OCI-LY1 (cell line): ENCODE results near the gene TYRP1.

Experiments used
- EZH2 ChIP-seq: fragments of 200-600 bp; sonication (generic), shearing (Covaris generic); IDR thresholded peaks from 2 replicates; pipeline ENCODE4 v1.8.0; 2017; ENCODE audit warnings: borderline replicate concordance, mixed run types, mild to moderate bottlenecking, antibody characterized with exemption, low read length, moderate library complexity, mixed read lengths
- TF ChIP-seq, protein P1 (sequence below): fragments of 200-600 bp; sonication (generic), shearing (Covaris generic); IDR thresholded peaks from 2 replicates; pipeline ENCODE4 v1.5.1; 2017; ENCODE audit warnings: mild to moderate bottlenecking, antibody characterized with exemption, low read length, moderate library complexity, mixed read lengths

DNA sequence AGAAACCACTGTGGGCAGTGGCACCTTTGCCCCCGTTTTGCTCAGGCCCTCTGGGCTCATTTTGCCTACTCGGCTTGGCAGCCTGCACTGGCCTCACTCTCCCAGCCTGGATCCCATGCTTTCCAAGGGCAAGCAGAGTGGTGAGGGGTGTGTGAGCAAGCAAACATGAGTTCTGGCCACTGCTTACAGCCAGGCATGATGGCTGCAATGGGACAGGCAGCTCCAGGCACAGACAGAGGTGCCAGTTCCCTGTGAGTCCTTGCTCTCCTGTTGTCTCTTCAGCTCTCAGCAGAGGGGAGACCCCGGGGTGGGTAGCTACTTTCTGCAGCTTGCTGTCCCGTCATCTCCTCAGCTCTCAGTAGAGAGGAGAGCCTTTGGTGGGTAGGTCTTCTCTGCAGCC lies 35.2 kb upstream of the TYRP1 start:
- TF ChIP-seq, protein P1, sequence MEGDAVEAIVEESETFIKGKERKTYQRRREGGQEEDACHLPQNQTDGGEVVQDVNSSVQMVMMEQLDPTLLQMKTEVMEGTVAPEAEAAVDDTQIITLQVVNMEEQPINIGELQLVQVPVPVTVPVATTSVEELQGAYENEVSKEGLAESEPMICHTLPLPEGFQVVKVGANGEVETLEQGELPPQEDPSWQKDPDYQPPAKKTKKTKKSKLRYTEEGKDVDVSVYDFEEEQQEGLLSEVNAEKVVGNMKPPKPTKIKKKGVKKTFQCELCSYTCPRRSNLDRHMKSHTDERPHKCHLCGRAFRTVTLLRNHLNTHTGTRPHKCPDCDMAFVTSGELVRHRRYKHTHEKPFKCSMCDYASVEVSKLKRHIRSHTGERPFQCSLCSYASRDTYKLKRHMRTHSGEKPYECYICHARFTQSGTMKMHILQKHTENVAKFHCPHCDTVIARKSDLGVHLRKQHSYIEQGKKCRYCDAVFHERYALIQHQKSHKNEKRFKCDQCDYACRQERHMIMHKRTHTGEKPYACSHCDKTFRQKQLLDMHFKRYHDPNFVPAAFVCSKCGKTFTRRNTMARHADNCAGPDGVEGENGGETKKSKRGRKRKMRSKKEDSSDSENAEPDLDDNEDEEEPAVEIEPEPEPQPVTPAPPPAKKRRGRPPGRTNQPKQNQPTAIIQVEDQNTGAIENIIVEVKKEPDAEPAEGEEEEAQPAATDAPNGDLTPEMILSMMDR = no peak
- no peak for TF ChIP-seq EZH2
